PC-9 (cell line): ENCODE data around the gene PUS7L.

Source experiments
- CTCF ChIP-seq: fragments of 200-600 bp; sonication (generic); conservative IDR thresholded peaks from 2 replicates; pipeline ENCODE4 v1.6.1; 2017; ENCODE audit warnings: mixed run types, antibody characterized with exemption, mild to moderate bottlenecking, moderate library complexity
- EZH2 ChIP-seq: fragments of 200-600 bp; sonication (generic); IDR thresholded peaks from 2 replicates; pipeline ENCODE4 v1.8.0; 2017; ENCODE audit warnings: antibody characterized with exemption, low read depth

DNA sequence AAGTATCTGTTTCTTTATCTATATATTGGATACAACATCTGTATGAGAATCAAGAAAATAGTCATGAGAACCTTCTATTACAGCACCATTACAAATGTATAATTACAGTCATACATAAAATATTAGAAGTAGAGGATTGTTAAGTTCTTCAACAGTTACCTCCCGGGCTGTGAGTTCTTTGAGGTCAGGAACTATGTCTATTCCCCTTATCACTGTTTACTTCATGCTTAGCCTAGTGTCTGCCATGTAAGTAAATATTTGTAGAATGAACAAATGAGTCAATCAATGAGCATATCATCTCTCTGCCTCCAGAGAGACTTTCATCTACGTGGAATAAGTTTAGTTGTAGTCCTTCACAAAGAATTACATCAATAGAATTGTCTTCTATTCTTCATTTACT, 47.2 kb downstream of the PUS7L start:
- no peak for TF ChIP-seq CTCF
- TF ChIP-seq EZH2 = no peak
